Measurements from ENCODE around the gene MRPL37. TPM values are rescaled to one million over a fixed set of nuclear protein-coding genes. Genes with fewer than 3 reads are reported as not detected.

MRPL37 gene
- total and polyA plus RNA-seq, 2 donors (not counting 3 experiments of a cell fraction or from before 2014, with no cell fraction given) = 45.0 to 109 TPM

GRCh38 chr1:54266195-54266594 is 66.2 kb downstream of the MRPL37 start:
- Histone ChIP-seq H3K27me3 (ENCODE audit: control insufficient read depth in 2 of 2, insufficient read depth in 2 of 2, low read length in 2 of 2) (no peaks in the 10 kb centered on the region), H3K4me3 (replicated peaks in 1 of 3; ENCODE audit: insufficient read depth in 1 of 3, low read depth in 1 of 3, low read length in 3 of 3) (no peak overlapping the region), H2AFZ (ENCODE audit: low read depth, low read length) (no peak overlapping the region), H4K20me1 (replicated peaks; ENCODE audit: control insufficient read depth, extremely low read depth, insufficient read depth, low read length) (no peaks in the 10 kb centered on the region), H3K36me3 (ENCODE audit: control insufficient read depth in 2 of 2, extremely low read depth in 1 of 2, insufficient read depth in 2 of 2, low read length in 2 of 2) (no peaks in the 10 kb centered on the region), H3K9ac (replicated peaks; ENCODE audit: extremely low read depth, insufficient read depth, low read length) (no peak overlapping the region), H3K9me3 (replicated peaks; ENCODE audit: control insufficient read depth, insufficient read depth, low read length) (no peaks in the 10 kb centered on the region), H3K4me2 (ENCODE audit: insufficient read depth, low read length) (no peak overlapping the region), H3K9me1 (replicated peaks; ENCODE audit: control insufficient read depth, extremely low read depth, insufficient read depth, low read length) (peaks cover 2% of the 10 kb centered on the region), H3K27ac (ENCODE audit: insufficient read depth, low read depth, low read length) (no peak overlapping the region), H3K4me1 (ENCODE audit: control insufficient read depth, extremely low read depth, insufficient read depth, low read length) (peaks cover 7% of the 10 kb centered on the region), H3K79me2 (ENCODE audit: control insufficient read depth, insufficient read depth, low read length) (no peaks in the 10 kb centered on the region)
- FAIRE-seq (no peak), DNase-seq (ENCODE audit: low read depth, low spot score) (no peak)
- dilution Hi-C loops (cut with MboI; ENCODE audit: extremely low pct_ligation_motif_present, low sequenced_read_pairs) = no loop called here
- intact Hi-C loops (cut with micrococcal nuclease) = no loop called here
- no TSS peak for BruUV-seq (replicated peaks)
- POLR2A ChIA-PET = no interaction called here
- no peak for TF ChIP-seq MYC (IDR thresholded peaks at IDR 0.05; ENCODE audit: low read depth, low read length)
- TF ChIP-seq POLR2AphosphoS5 (IDR thresholded peaks at IDR 0.05; ENCODE audit: insufficient read depth, low read depth, low read length) = no peak
- no peak for TF ChIP-seq JUN (IDR thresholded peaks at IDR 0.05; ENCODE audit: borderline replicate concordance, insufficient read depth, insufficient read length, low read depth)
- no peak for TF ChIP-seq MAX (IDR thresholded peaks at IDR 0.05; ENCODE audit: insufficient read depth, insufficient read length)
- no peak for TF ChIP-seq POLR2A (IDR thresholded peaks at IDR 0.05; ENCODE audit: low read depth, low read length)
- TF ChIP-seq FOS (IDR thresholded peaks at IDR 0.05; ENCODE audit: borderline replicate concordance, insufficient read depth, low read length) = no peak
- TF ChIP-seq CTCF (IDR thresholded peaks at IDR 0.05; ENCODE audit: extremely low read depth in 1 of 2, insufficient read depth in 1 of 2, low read depth in 1 of 2, low read length in 2 of 2) = no peak
- no peak for TF ChIP-seq EZH2 (IDR thresholded peaks at IDR 0.05; ENCODE audit: borderline replicate concordance, low read depth, low read length, severe bottlenecking)
- TF ChIP-seq GATA2 (IDR thresholded peaks at IDR 0.05; ENCODE audit: insufficient read depth, insufficient read length, low read depth, low read length) = no peak
- CTCF ChIA-PET = interaction anchor here (2.4 kb wide), 1 partner anchor 9 kb away, joined by 6 read pairs; no protein-coding TSS in a partner anchor

Data from endothelial cell of umbilical vein (primary cell).